ENCODE data around the gene CIDEA.

CIDEA gene

DNA sequence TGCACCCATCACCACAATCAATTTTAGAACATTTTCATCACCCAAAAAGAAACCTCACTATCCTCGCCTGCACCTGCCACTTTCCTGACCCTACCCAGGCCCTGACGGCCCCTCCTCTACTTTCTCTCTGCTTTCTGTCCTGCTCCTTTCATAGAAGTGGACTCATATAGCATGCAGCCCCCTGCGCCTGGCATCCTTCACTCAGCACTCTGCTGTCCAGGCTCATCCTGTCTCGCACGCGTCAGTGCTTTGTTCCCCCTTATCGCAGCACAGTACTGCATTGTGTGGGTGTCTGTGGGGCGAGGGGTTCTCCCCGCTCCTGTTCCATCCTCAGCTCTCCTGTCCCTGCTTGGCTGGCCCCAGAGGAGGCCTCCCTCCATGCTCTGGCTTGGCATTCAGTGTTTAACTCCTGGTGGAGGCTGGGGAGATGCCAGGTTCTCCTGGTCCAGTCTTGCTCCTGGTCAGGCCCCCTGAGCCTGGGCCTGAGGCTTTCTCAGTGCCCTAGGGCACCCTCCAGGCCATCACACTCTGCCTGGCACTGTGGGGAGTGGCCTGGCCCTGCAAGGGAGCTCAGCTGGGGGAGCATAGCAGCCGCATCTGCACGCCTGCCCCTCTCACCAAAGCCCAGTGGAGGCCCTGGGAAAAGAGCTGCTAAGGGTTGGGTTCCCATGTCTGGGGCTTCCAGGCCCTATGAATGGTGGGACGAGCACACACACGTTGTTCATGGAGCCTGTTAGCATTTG is 47.3 kb downstream of the CIDEA start:
- DNase-seq (ENCODE audit: low spot score), result no peak

DNA sequence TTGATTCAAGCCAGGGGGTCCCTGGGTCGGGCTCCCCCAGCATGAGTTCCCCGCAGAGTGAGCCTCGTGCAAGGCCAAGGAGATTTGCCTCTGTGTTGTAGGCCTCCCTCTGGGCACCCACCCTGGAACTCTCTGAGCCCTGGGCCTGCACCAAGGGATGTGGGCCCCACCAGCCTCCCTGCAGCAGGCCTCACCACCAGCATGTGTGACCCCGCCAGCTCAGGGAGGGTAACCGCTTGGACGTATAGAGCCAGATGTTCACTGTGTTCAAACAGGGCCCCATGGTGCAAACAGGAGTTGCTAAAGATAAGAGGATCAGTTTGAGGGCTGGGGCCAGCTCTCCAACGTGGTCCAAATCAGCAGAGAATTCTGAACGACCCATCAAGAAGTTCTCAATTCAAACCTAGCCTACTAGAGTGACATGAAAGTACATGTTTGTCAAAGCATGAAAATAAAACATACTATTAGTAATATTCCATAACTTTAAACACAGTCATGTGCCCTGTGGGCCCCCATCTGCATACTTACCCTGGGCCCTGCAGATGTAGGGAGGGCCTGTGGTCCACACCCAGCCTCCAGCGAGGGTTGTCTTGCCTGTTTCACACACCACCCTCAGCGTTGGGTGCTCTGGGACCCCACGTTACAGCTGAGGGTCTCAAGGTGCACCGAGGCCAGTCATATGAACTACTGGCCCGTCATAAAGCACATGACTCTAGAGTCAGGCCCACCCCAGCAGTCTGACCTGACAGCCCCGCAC is 48.4 kb downstream of the CIDEA start:
- DNase-seq (ENCODE audit: low spot score), result no peak

DNA sequence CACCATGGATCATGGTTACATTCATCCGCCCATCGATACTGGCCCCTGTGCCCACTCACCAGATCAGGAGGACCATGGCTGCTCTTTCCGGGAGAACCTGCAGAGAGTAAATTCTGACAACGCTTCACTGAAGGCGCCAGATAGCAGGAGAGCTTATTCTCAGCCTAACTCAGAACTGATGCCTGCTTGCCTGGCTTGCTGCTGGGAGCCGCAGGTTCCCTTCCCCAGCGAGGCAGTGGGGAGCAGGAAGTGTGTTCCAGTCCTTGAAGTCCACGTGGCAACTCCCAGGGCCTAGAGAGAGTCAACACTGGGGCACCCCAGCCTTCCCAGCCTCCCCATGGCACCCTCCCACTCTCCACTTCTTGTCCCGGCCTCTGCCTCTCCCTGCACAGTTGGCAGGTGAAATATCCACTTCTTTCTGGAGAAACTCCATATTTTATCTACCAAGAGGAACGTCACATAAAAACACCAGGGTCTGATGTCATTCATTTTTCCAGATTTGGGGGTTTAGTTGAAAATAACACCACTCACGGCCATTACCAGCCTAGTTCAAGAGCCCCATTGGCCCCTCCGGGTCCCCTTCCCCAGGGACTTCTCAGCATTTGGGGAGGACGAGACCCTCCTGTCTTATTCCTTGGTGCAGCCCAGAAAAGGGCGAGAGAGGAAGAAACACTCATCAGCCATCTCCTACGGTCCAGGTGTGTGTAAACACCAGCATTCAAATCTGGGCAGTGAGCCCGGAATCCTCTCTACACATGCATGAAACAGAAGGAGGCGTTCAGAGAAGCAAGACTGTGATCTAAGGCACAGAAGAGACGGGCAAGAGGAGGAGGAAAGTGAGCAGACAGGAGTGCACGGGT is 50.4 kb downstream of the CIDEA start:
- no peak for DNase-seq (ENCODE audit: low spot score)

DNA sequence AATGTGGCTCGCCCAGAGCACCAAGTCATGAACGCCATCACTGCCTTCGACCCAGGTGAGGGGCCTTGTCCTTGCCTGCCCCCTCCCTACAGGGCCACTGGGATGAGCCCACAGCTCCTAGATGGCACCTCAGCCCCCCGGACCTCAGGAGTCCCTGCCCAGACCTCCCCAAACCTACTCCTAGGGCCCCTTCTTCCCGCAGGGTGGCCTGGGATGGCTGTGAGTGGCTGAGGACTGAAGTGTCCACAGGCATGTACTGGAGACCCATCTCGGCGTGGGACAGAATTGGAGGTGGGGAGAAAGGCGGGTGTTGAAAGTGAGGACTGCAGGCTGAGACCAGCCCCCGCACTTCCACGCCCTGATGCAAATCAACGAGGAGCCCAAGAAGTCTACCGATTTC is 51.0 kb downstream of the CIDEA start:
- DNase-seq (ENCODE audit: low spot score), result no peak

DNA sequence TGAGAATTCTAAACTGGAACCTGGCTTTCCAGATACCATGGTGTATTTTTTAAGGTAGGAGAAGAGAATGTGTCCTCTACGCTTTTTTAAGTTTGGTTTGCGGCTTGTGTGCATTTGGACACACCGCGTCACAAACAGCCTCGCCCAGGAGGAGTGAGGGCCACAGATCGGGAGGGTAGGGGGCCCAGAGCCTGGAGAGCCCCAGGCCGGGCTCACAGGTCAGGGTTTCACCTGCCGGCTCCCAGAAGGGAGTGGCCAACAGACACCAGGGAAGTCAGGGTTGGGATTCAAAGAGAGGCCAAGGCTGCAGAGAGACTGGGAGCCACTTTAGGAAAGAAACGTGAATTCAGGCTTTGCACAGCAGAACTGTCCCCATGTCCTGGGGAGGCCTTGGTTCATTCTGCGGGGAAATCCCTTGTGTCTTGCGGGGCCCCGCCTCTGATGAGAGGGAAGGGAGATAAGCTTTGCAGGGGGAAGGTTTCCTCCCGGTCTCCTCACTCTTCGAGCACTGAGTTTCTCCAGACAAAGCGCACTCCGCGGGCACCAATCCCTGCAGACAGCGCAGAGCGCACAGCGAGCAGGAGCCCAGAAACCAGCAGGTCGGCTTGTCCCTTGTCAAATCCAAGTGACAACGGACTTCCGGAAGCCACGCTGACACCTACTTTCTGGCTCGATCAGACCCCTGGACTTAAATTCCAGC is 51.9 kb downstream of the CIDEA start:
- no peak for DNase-seq (ENCODE audit: low spot score)

DNA sequence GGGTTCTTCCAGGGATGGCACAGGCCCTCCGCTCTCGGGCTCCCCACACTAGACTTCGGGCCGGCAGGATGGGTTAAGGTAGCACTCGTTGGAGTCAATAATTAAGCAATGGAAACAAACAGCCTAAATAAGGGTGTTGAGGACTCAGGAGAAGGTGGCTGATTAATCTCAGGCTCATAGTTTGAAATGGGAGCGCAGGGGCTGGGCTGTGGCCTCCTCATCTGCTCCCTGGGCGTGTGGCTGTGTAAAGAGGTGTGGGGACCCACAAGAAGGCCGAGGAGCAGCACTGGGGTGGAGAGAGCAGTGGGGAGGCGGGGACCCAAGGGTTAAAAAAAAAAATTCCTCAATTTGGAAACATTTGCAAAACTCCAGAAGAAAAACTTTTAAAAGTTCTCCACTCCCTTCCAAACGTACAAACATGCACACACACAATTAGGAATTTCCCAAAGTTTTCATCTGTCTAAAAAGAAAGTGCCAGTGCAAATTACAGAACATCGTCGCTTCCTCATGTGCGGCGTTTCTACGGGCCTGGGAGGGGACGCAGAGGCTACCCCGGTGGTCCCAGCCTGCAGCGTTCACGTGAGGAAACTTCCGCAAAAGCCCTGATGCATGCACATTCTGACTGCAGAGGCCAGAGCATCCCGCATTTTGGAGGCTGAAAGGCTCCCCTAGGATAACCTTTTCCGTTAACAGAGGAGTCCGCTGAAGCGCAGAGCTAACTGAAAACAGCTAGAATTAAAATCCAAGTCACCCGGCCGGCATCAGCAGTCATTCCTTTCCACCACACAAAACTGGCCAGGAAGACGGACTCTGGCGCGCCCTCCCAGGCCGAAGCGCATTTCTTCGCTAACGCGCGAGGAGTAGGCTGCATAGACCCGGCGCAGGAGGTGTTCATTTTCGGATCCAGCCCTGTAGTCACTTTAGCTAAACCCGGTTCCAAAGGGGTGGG is 52.9 kb downstream of the CIDEA start:
- peak; percentile 77 for DNase-seq (ENCODE audit: low spot score)

DNA sequence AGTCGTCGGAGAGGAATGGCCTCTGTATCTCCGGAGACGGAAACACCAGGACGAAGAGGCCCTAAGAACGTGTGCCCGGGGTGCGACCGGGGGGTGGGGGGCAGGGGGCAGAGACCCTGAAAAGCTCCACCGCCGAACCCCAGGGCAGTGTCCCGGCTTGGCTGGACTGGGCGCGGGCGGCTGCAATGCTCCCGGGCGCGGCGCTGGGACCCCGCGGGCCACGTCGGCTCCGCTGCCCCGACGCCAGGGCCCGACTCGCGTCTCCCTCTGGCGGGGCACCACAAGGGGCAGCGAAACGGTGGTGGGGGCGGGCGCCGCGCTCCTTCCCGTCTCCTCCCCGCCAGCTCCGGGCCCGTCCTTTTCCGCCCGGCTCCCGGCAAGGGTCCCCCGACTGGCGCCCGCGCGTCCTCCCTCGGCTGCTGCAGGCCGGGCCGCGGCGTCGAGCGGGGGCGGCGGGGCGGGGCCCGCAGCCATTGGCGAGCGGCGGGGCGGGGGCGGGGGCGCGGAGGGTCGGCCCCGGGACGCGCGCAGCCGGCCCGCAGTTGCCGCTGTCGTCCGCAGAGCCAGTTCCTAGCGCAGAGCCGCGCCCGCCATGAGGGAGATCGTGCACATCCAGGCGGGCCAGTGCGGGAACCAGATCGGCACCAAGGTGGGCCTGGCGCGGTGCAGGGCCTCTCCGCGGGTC is 53.7 kb downstream of the CIDEA start, which contains the start of gene TUBB6:
Gene TUBB6 (plus strand): TSS at position 541 of the 685 bp plus-strand sequence. CDS start 52 bp downstream, at position 593.
- peak; percentile 90 for DNase-seq (ENCODE audit: low spot score)

DNA sequence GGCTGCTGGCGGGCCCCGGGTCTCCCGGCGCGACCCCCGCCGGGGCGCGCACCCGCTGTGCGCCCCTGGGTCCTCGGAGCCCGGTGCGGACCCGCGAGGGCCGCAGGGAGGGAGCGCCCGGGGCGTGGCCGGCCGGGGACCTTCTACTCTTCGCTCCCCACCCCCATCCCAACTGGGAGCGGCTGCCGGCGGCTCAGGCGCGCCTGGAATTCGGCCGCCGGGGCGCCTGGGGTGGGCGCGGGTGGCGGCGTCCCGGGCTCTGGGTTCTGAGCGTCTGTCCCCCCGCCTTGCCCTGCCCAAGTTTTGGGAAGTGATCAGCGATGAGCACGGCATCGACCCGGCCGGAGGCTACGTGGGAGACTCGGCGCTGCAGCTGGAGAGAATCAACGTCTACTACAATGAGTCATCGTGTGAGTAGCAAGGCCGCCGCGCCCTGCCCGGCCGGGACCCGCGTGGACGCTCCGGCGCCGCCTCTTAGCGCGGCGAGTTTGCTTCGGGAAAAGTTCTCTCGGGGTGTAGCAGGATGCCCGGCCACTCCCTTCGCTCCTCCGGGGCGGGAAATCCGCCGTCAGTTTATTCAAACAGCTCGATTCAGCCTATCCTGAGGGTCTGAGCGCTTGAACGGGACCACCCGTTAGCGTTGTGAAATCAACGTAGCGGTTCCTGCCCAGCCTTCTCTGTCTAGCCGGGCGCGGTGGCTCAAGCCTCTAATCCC is 54.4 kb downstream of the CIDEA start:
- peak; percentile 89 for DNase-seq (ENCODE audit: low spot score)

DNA sequence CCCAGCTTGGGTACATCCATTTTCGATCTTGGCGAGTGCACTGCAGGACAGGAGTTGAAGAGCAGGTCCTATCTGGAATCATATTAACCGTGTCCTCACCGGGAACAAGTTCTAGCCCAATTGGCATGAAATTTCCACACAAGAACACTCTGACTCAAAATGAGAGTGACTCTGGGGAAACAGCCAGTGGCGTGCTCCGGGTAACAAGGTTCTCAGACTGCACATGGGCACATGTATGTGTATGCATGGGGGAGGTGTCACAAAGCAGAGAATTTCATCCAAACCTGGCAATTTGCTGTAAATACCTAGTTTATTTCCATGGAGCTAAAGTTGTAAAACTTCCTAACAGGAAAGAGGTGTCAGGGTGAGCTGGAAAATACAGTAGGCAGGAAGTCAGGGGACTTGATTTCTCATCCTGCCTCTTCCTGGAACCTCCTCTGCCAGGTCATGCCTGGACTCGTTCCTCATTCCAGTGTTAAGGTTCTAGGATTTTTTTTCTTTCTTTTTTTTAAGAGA is 55.6 kb downstream of the CIDEA start:
- no peak for DNase-seq (ENCODE audit: low spot score)

DNA sequence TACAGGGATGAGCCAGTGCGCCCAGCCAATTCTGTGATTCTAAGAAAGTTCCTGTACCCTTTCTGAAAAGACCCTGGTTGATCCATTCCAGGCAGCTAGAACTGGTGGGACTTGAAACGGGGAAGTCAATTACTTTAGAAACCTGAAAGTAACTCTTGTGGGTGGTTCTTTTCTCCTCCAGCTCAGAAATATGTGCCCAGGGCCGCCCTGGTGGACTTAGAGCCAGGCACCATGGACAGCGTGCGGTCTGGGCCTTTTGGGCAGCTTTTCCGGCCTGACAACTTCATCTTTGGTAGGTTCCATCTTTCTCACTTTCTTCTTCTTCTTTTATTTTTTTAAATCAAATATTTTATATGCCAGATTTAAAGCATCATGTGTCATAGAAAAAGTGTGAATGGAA is 56.6 kb downstream of the CIDEA start:
- no peak for DNase-seq (ENCODE audit: low spot score)

DNA sequence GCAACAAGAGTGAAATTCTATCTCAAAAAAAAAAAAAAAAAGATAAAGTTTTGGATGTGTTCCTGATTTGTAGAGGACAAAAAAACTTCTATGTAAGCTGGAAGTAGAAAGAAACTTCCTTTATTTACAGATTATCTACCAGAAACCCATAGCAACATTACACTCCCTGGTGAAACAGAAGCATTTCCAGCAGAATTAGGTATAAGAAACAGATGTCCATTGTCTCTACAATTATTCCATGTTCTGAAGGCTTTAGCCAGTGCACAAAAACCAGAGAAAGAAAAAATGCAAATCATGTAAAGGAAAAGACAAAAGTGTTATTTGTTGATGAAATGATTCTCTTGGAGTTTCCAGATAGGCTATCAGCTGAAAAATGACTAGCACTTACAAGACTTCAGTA is 58.8 kb downstream of the CIDEA start:
- no peak for DNase-seq (ENCODE audit: low spot score)

DNA sequence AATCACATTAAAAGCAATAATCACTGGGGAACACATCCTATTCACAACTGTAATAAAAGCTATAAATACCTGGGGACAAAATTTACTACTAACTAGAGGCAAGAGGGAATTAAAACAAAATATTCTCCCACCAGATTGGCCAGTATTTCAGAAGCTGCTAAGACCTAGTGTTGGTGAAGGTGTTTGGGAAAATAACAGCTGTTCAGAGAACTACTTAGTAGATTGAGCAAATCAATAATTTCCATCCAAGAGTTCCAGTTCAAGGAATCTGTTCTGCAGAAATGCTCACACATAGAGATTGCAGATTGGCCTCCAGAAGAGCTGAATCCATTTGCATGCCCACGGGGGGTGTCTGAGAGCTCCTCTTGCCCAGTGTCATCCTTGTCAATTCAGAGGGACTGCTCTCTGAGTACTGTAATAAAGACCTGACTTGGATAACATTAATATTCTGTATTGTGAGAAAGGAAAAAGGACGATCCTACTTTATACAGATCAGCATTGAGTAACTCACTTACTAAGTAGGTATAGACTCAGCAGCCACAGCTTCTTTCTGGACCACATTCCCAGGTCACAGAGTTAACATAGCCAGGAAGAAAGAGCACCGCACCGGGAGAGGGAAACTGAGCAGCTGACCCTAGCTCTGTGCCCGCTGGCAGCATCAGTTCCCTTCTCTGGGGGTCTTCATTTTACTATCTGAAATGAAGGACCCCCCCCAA is 59.5 kb downstream of the CIDEA start:
- DNase-seq (ENCODE audit: low spot score), result no peak

DNA sequence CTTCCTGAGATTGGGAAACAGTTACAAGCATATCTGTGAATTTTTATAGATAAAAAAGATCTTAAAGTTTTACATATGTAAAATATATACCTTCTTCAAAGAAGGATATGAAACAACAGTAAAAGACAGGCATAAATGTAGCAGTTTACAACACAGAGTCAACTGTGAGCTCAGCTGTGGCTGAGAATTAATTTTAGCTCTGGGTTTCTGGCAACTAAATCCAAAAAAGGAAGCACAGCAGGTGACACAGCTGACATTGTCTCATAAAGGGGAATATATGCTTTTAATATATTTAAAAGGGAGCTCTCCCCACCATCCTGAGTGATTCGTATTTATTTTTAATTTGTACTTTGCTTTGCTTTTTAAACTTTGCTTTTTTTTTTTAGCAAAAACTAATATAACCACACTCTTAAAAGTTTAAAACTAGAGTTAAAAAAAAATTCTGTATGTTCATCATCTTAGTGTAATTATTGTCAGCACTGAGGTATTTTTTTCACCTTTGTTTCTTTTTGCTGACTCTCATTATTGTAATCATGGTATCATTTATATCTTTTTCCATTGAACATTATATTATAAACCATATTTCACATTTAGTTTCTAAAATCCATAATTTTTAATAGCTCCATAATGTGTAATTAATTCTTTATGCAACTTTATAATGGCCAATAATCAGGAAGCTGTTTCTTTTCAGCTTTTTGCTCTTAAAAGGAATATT is 60.6 kb downstream of the CIDEA start:
- DNase-seq (ENCODE audit: low spot score), result no peak

DNA sequence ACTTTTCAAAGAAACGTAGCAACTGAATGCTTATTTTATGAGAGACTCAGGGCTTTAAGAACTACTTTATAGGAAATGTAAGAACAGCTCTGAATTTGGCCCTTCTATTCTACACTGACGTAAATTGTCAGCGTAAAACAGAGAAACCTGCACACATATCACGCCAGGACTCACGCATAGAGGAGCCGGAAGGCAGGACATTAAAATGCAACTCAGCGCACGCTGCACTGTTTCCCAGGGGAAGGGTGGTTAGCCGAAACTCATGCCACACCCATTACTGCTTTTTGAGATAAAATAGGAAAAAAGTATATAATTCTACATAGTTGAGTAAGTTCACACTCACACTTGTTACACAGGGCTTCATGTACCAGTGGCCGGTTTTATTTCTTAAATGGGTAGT is 61.3 kb downstream of the CIDEA start:
- no peak for DNase-seq (ENCODE audit: low spot score)

DNA sequence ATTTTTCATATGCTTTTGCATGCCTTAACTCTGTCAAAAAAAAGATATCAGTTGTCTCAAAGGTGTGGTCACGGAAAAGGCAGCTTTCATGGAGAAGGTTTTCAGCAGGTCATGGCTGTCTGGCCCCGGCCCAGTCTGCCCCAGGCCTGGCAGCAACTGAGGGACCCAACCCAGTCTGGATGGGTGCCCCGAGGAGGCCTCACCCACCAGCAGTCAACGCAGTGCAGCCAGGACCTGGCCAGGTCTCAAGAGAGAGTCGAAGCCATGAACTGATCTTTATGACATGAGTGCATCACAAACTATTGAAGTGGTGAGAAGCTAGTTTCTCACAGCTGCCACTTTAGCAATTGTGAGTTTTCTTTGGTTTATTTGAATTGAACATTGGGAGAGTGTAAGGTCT is 61.8 kb downstream of the CIDEA start:
- DNase-seq (ENCODE audit: low spot score), result no peak

DNA sequence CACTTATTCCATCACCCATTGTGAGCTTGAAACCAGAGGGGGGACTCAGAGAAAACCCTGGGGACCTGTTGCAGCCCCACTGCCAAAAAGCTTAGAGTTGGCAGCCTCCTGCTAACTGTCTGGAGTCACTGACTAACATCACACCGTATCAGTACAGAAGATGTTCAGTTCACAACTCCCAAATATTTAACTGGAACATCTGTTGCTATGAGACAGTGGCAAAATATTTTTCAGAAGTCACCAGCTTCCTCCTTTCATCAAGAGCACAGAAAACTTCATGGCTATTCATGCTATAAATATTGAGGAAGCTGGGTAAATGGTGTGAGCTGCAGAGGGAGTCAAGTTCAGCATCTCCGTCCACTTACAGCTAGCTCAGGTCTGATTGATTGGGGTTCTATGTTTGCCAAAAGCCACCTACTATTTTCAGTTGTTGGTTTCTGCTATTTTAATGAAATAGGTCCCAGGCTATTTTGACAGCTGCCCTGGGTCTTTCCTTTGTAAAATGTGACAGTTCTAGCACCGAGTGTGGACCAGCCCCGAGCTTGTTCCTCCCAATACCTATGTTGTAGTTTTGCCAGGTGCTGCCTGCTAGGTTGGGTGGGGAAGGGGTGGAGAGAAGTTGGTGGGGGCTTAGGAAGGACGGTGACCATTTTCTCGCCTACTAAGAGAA is 63.6 kb downstream of the CIDEA start:
- DNase-seq (ENCODE audit: low spot score), result peak; percentile 70

DNA sequence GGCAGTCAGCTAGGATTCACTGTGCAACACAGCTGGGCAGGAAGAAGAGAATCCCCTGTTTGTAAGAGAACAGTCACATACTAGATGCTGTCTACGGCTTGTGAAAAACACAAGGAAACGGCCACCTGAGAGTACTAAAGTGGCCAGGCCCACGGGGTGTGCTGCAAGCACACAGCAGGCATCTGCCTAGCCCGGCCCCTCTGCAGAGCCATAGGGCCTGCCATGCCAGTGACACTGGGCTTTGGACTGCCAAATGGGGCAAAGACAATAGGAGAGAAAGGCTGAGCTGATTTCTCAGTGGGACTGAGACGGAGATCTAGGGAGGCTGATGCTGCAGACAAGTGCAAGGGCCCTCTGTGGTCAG is 64.2 kb downstream of the CIDEA start:
- DNase-seq (ENCODE audit: low spot score), result no peak

DNA sequence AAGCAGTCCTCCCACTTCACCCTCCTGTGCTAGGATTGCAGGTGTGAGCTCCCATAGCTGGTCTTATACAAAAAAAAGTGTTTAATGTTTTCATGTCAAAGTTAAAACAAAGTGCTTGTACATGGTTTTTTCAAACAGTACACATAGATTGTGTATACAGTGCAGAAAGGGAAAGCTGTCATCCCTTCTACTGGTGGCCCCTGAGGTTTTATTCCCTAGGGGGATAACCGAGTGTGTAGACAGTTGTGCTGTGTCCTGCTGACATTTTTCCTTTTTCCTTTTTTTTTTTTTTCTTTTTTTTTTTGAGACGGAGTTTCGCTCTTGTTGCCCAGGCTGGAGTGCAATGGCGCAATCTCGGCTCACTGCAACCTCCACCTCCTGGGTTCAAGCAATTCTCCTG is 64.7 kb downstream of the CIDEA start:
- no peak for DNase-seq (ENCODE audit: low spot score)
